HCT116 (cell line): ENCODE measurements around the gene SAMSN1. TPM values are rescaled to one million over a fixed set of nuclear protein-coding genes. Genes with fewer than 3 reads are reported as not detected.

Experiments used
- ATAC-seq: fragments of 200-7000 bp; cut with Tn5 transposase; 2 replicates; pipeline ENCODE4 v1.9.1; 2020; ENCODE audit warnings: mild to moderate bottlenecking, moderate library complexity
- BruUV-seq: library from RNA; stranded (reverse); fragments of 400-500 nt; replicated peaks from 2 replicates; lab custom pipeline; 2021; lab: Mats Ljungman, UMichigan
- CTCF ChIA-PET: fragments of 300-600 bp; sonication (Branson Sonifier 250); formaldehyde crosslinking; loops from one replicate; lab custom pipeline; 2021; ENCODE audit warnings: antibody characterized with exemption; lab: Charles Lee
- POLR2A ChIA-PET: fragments of 300-600, 350-600 bp; sonication (Branson Sonifier 250); formaldehyde crosslinking; loops from one replicate; lab custom pipeline; 2021; ENCODE audit warnings: antibody characterized with exemption; lab: Charles Lee
- RAD21 ChIA-PET, 2 experiments: fragments of 300-600 bp; sonication (Branson Sonifier 250); formaldehyde crosslinking; loops; one replicate each; lab custom pipeline; 2023; ENCODE audit warnings: low total read pairs in 2 of 2; ENCODE audit not compliant: uncharacterized antibody in 2 of 2, unreplicated experiment in 2 of 2, low non-redundant PET in 1 of 2; lab: Charles Lee
- DNase-seq: peaks from one replicate; pipeline ENCODE4 v3.0.0-alpha.2; 2010; ENCODE audit warnings: low read depth, low spot score
- H2AFZ ChIP-seq: fragments of 200-600 bp; shearing (Covaris generic), sonication (generic); 2 replicates; pipeline ENCODE4 v1.6.1; 2017; ENCODE audit warnings: low read depth, mixed run types, mixed read lengths, antibody characterized with exemption, low read length; ENCODE audit not compliant: poor library complexity, severe bottlenecking
- H3K27ac ChIP-seq: 2 replicates; pipeline ENCODE4 v1.5.1; 2012; ENCODE audit warnings: low read depth, low read length
- H3K27me3 ChIP-seq: fragments of 200-600 bp; sonication (generic); 2 replicates; pipeline ENCODE4 v1.6.1; 2016; ENCODE audit warnings: mixed run types, low read length, mixed read lengths; ENCODE audit not compliant: insufficient read depth
- H3K36me3 ChIP-seq, 2 experiments: fragments of 200-500 bp in 1 of 2; fragments of 200-600 bp in 1 of 2; sonication (Bioruptor generic) in 1 of 2; sonication (generic) in 1 of 2; 2 replicates each; pipeline versions ENCODE4 v1.5.1 to v1.6.1; 2014 to 2016; ENCODE audit warnings: low read length in 2 of 2, inconsistent platforms in 1 of 2, mixed read lengths in 1 of 2, mixed run types in 1 of 2; ENCODE audit not compliant: insufficient read depth in 2 of 2, control insufficient read depth in 1 of 2
- H3K4me1 ChIP-seq, 2 experiments: fragments of 200-600 bp in 1 of 2; sonication (generic) in 1 of 2; 2 replicates each; pipeline versions ENCODE4 v1.5.1 to v1.6.1; 2012 to 2017; ENCODE audit warnings: low read length in 2 of 2, inconsistent platforms in 1 of 2, mild to moderate bottlenecking in 1 of 2, mixed read lengths in 1 of 2, mixed run types in 1 of 2, moderate library complexity in 1 of 2; ENCODE audit not compliant: insufficient read depth in 2 of 2, control insufficient read depth in 1 of 2
- H3K4me2 ChIP-seq: fragments of 200-600 bp; sonication (generic); 2 replicates; pipeline ENCODE4 v1.6.1; 2017; ENCODE audit warnings: mixed run types, low read length, mixed read lengths
- H3K4me3 ChIP-seq, 2 experiments: fragments of 200-600 bp in 1 of 2; sonication (generic) in 1 of 2; replicated peaks in 1 of 2; 2 replicates each; pipeline ENCODE4 v1.5.1; 2011 to 2016; ENCODE audit warnings: low read length in 2 of 2, control low read depth in 1 of 2, low read depth in 1 of 2, mild to moderate bottlenecking in 1 of 2, mixed read lengths in 1 of 2, mixed run types in 1 of 2
- H3K79me2 ChIP-seq: fragments of 200-600 bp; sonication (generic); 2 replicates; pipeline ENCODE4 v1.6.1; 2017; ENCODE audit warnings: mild to moderate bottlenecking, mixed run types, low read length, moderate library complexity, mixed read lengths; ENCODE audit not compliant: insufficient read depth
- H3K9ac ChIP-seq: fragments of 200-600 bp; sonication (generic); 2 replicates; pipeline ENCODE4 v1.6.1; 2016; ENCODE audit warnings: low read length, mixed read lengths
- H3K9me2 ChIP-seq: fragments of 200-600 bp; sonication (generic), shearing (Covaris generic); 2 replicates; pipeline ENCODE4 v1.6.1; 2017; ENCODE audit warnings: mixed run types, mild to moderate bottlenecking, moderate library complexity; ENCODE audit not compliant: insufficient read depth
- H3K9me3 ChIP-seq, 2 experiments: fragments of 200-500 bp in 1 of 2; fragments of 200-600 bp in 1 of 2; sonication (Bioruptor generic) in 1 of 2; sonication (generic) in 1 of 2; 2 replicates each; pipeline ENCODE4 v1.6.1; 2014 to 2017; ENCODE audit warnings: low read length in 2 of 2, mixed read lengths in 2 of 2, inconsistent platforms in 1 of 2, low read depth in 1 of 2, mild to moderate bottlenecking in 1 of 2, mixed run types in 1 of 2, moderate library complexity in 1 of 2; ENCODE audit not compliant: control insufficient read depth in 1 of 2, insufficient read depth in 1 of 2
- H4K20me1 ChIP-seq: fragments of 200-600 bp; sonication (generic), shearing (Covaris generic); 2 replicates; pipeline ENCODE4 v1.6.1; 2017; ENCODE audit warnings: mixed run types, mild to moderate bottlenecking, moderate library complexity; ENCODE audit not compliant: insufficient read depth
- ATF3 ChIP-seq: IDR thresholded peaks from 2 replicates; pipeline ENCODE4 v1.6.1; 2012
- CBX3 ChIP-seq: IDR thresholded peaks from 2 replicates; pipeline ENCODE4 v1.6.1; 2012; ENCODE audit warnings: low read depth
- CTCF ChIP-seq, 3 experiments: fragments of 200-600 bp in 1 of 3; sonication (generic) in 1 of 3; IDR thresholded peaks in 2 of 3; conservative IDR thresholded peaks in 1 of 3; 2 replicates each; pipeline ENCODE4 v1.5.1; 2012 to 2017; ENCODE audit warnings: low read depth in 2 of 3, low read length in 2 of 3, antibody characterized with exemption in 1 of 3, borderline replicate concordance in 1 of 3, control low read depth in 1 of 3, mild to moderate bottlenecking in 1 of 3, mixed read lengths in 1 of 3, mixed run types in 1 of 3, moderate library complexity in 1 of 3; ENCODE audit not compliant: insufficient read depth in 1 of 3
- EGR1 ChIP-seq: IDR thresholded peaks from 2 replicates; pipeline ENCODE4 v1.6.1; 2012; ENCODE audit warnings: low read depth
- ELF1 ChIP-seq: IDR thresholded peaks from 2 replicates; pipeline ENCODE4 v1.6.1; 2012; ENCODE audit warnings: low read depth, borderline replicate concordance
- EZH2 ChIP-seq: fragments of 200-600 bp; sonication (generic); IDR thresholded peaks from 2 replicates; pipeline ENCODE4 v1.6.1; 2017; ENCODE audit warnings: antibody characterized with exemption, mixed run types
- FOSL1 ChIP-seq: IDR thresholded peaks from 2 replicates; pipeline ENCODE4 v1.6.1; 2012; ENCODE audit warnings: low read depth
- JUND ChIP-seq: IDR thresholded peaks from 2 replicates; pipeline ENCODE4 v1.6.1; 2012
- POLR2A ChIP-seq: IDR thresholded peaks from 2 replicates; pipeline ENCODE4 v1.7.0; 2011; ENCODE audit warnings: borderline replicate concordance; ENCODE audit not compliant: insufficient read depth, insufficient read length; ENCODE audit errors: extremely low read depth
- POLR2AphosphoS5 ChIP-seq: IDR thresholded peaks from 2 replicates; pipeline ENCODE4 v1.6.1; 2011; ENCODE audit warnings: mild to moderate bottlenecking, low read depth, low read length, moderate library complexity
- RAD21 ChIP-seq: IDR thresholded peaks from 2 replicates; pipeline ENCODE4 v1.6.1; 2012; ENCODE audit warnings: low read depth, mild to moderate bottlenecking
- SIN3A ChIP-seq: IDR thresholded peaks from 2 replicates; pipeline ENCODE4 v1.6.1; 2012; ENCODE audit warnings: low read depth
- SRF ChIP-seq: IDR thresholded peaks from 2 replicates; pipeline ENCODE4 v1.6.1; 2012; ENCODE audit warnings: low read depth
- TCF7L2 ChIP-seq: IDR thresholded peaks from 2 replicates; pipeline ENCODE4 v1.7.0; 2011; ENCODE audit warnings: borderline replicate concordance, inconsistent platforms; ENCODE audit not compliant: insufficient read depth, insufficient read length; ENCODE audit errors: extremely low read depth
- YY1 ChIP-seq: IDR thresholded peaks from 2 replicates; pipeline ENCODE4 v1.6.1; 2011; ENCODE audit warnings: low read length, low read depth, moderate library complexity, mild to moderate bottlenecking; ENCODE audit not compliant: insufficient replicate concordance; ENCODE audit errors: extremely low read depth
- ZBTB33 ChIP-seq: IDR thresholded peaks from 2 replicates; pipeline ENCODE4 v1.6.1; 2011; ENCODE audit warnings: mild to moderate bottlenecking, low read length, moderate library complexity; ENCODE audit not compliant: insufficient replicate concordance; ENCODE audit errors: extremely low read depth
- ZFX ChIP-seq: fragments of 450-650 bp; IDR thresholded peaks from 2 replicates; pipeline ENCODE4 v1.6.1; 2017
- ZNF274 ChIP-seq: fragments of 200-500 bp; sonication (Bioruptor generic); IDR thresholded peaks from 2 replicates; pipeline ENCODE4 v1.6.1; 2014; ENCODE audit warnings: mild to moderate bottlenecking, low read depth, low read length, inconsistent platforms
- intact Hi-C: fragments of 100-400 bp; cut with micrococcal nuclease; formaldehyde crosslinking; loops from 2 replicates; pipeline ENCODE4 v1.10.0; 2022
- total RNA-seq: library from RNA; stranded (reverse); gene quantifications from one replicate; pipeline ENCODE4 v1.2.1, GENCODE V29; 2021; ENCODE audit not compliant: unreplicated experiment

SAMSN1 gene
- total RNA-seq, 1 experiment from 2014 or later, result 0.57 TPM

- ChIA-PET RAD21 (no interaction called here), POLR2A (no interaction called here), CTCF (no interaction called here)
- intact Hi-C loops, result no loop called here
- no peak overlapping the region for H2AFZ ChIP-seq
- H4K20me1 ChIP-seq, result no peaks in the 10 kb centered on the region
- no peaks in the 10 kb centered on the region for H3K9me3 ChIP-seq
- BruUV-seq, result no TSS peak
- H3K4me1 ChIP-seq, result no peaks in the 10 kb centered on the region
- no peaks in the 10 kb centered on the region for H3K36me3 ChIP-seq
- no peaks in the 10 kb centered on the region for H3K79me2 ChIP-seq
- ATAC-seq (no peak), DNase-seq (no peak)
- no peaks in the 10 kb centered on the region for H3K9me2 ChIP-seq
- no peak overlapping the region for H3K9ac ChIP-seq
- H3K27ac ChIP-seq, result no peak overlapping the region
- no peak overlapping the region for H3K4me2 ChIP-seq
- no peak overlapping the region for H3K4me3 ChIP-seq
- no peaks in the 10 kb centered on the region for H3K27me3 ChIP-seq
- TF ChIP-seq SIN3A (no peak), FOSL1 (no peak), POLR2A (no peak), ZBTB33 (no peak), RAD21 (no peak), YY1 (no peak), JUND (no peak), EZH2 (no peak)
Measured at GRCh38 chr21:14526199-14526598, 19.9 kb downstream of the SAMSN1 start.

- Histone ChIP-seq H3K4me3 (no peak overlapping the region), H3K27ac (no peak overlapping the region), H3K9me3 (no peaks in the 10 kb centered on the region), H3K79me2 (no peaks in the 10 kb centered on the region), H3K4me1 (no peaks in the 10 kb centered on the region), H3K4me2 (no peak overlapping the region), H4K20me1 (no peaks in the 10 kb centered on the region), H3K36me3 (no peaks in the 10 kb centered on the region), H3K27me3 (no peaks in the 10 kb centered on the region), H3K9me2 (no peaks in the 10 kb centered on the region), H3K9ac (no peak overlapping the region), H2AFZ (no peak overlapping the region)
- RAD21 ChIA-PET, result no interaction called here
- intact Hi-C loops, result no loop called here
- CTCF ChIA-PET, result no interaction called here
- no peak for DNase-seq
- BruUV-seq, result no TSS peak
- POLR2A ChIA-PET, result no interaction called here
- no peak for TF ChIP-seq SRF
- no peak for TF ChIP-seq POLR2A
- no peak for TF ChIP-seq CBX3
- TF ChIP-seq EGR1, result no peak
- no peak for TF ChIP-seq ZNF274
- TF ChIP-seq ATF3, result no peak
- no peak for TF ChIP-seq ZFX
- no peak for TF ChIP-seq POLR2AphosphoS5
- no peak for TF ChIP-seq YY1
- TF ChIP-seq TCF7L2, result no peak
- no peak for TF ChIP-seq FOSL1
- TF ChIP-seq CTCF (IDR thresholded peaks at IDR 0.05 in 2 of 3, conservative IDR thresholded peaks at IDR 0.05 in 1 of 3; ENCODE audit: borderline replicate concordance in 1 of 3, insufficient read depth in 1 of 3, low read depth in 2 of 3, low read length in 2 of 3), result no peak
- TF ChIP-seq ELF1, result no peak
- ATAC-seq, result no peak
Measured at GRCh38 chr21:14523234-14523633, 22.9 kb downstream of the SAMSN1 start.
